ENCODE results near the gene HSD17B8.

- no peak for TF ChIP-seq POLR2AphosphoS5 (IDR thresholded peaks at IDR 0.05)
- TF ChIP-seq CTCF (IDR thresholded peaks at IDR 0.05): no peak
- TF ChIP-seq POLR2A (IDR thresholded peaks at IDR 0.05): no peak
- no peak for TF ChIP-seq EP300 (IDR thresholded peaks at IDR 0.05)
These were observed 28.9 kb upstream of the HSD17B8 start for GRCh38 chr6:33175436-33176069.
